SK-N-SH treated with all-trans-retinoic acid at 6 μM for 48 hours (cell line): ENCODE measurements around the gene RAPGEF5.

Experiments
- ATAC-seq: fragments of 200-7000 bp; cut with Tn5 transposase; 3 replicates; pipeline ENCODE4 v1.9.1; 2020; ENCODE audit warnings: mild to moderate bottlenecking, moderate library complexity
- ARNTL ChIP-seq: fragments of 450-650 bp; formaldehyde crosslinking; IDR thresholded peaks from 2 replicates; pipeline ENCODE4 v1.5.0; 2020; ENCODE audit warnings: low read depth, mild to moderate bottlenecking, moderate library complexity, borderline replicate concordance
- CSRNP3 ChIP-seq: fragments of 250-450 bp; sonication (Bioruptor Pico); IDR thresholded peaks from 2 replicates; pipeline ENCODE4 v1.5.1; 2021; ENCODE audit warnings: mild to moderate bottlenecking, moderate library complexity
- ESRRG ChIP-seq: fragments of 250-450 bp; sonication (Bioruptor Pico); IDR thresholded peaks from 2 replicates; pipeline ENCODE4 v1.6.1; 2021; ENCODE audit warnings: mild to moderate bottlenecking
- ISL1 ChIP-seq: fragments of 250-450 bp; sonication (Bioruptor Pico); IDR thresholded peaks from 2 replicates; pipeline ENCODE4 v2.1.2; 2022; ENCODE audit warnings: mild to moderate bottlenecking, moderate library complexity
- OSR1 ChIP-seq: fragments of 250-450 bp; sonication (Bioruptor Pico); IDR thresholded peaks from 2 replicates; pipeline ENCODE4 v1.8.0; 2022; ENCODE audit warnings: moderate library complexity, mild to moderate bottlenecking, inconsistent platforms
- POU6F1 ChIP-seq: fragments of 250-450 bp; sonication (Bioruptor Pico); IDR thresholded peaks from 2 replicates; pipeline ENCODE4 v1.8.0; 2021; ENCODE audit warnings: low read depth, mild to moderate bottlenecking, moderate library complexity, borderline replicate concordance
- PPARA ChIP-seq: fragments of 250-450 bp; sonication (Bioruptor Pico); IDR thresholded peaks from 2 replicates; pipeline ENCODE4 v1.5.0; 2020; ENCODE audit warnings: mild to moderate bottlenecking, borderline replicate concordance
- RARB ChIP-seq: fragments of 250-450 bp; sonication (Bioruptor Pico); IDR thresholded peaks from 2 replicates; pipeline ENCODE4 v1.8.0; 2021; ENCODE audit warnings: mild to moderate bottlenecking, moderate library complexity
- SNAI2 ChIP-seq: fragments of 250-450 bp; sonication (Bioruptor Pico); IDR thresholded peaks from 2 replicates; pipeline ENCODE4 v1.5.0; 2020; ENCODE audit warnings: mild to moderate bottlenecking, moderate library complexity
- TCF4 ChIP-seq: fragments of 250-450 bp; sonication (Bioruptor Pico); IDR thresholded peaks from 2 replicates; pipeline ENCODE4 v1.8.0; 2021; ENCODE audit warnings: mild to moderate bottlenecking, moderate library complexity, borderline replicate concordance
- TOX ChIP-seq: fragments of 250-450 bp; sonication (Bioruptor Pico); IDR thresholded peaks from 2 replicates; pipeline ENCODE4 v1.8.0; 2021; ENCODE audit warnings: mild to moderate bottlenecking, moderate library complexity, borderline replicate concordance
- TSHZ2 ChIP-seq: fragments of 250-450 bp; sonication (Bioruptor Pico); IDR thresholded peaks from 2 replicates; pipeline ENCODE4 v1.5.0; 2020; ENCODE audit warnings: mild to moderate bottlenecking, moderate library complexity
- ZC3H10 ChIP-seq: fragments of 250-450 bp; sonication (Bioruptor Pico); IDR thresholded peaks from 2 replicates; pipeline ENCODE4 v1.5.1; 2021; ENCODE audit warnings: mild to moderate bottlenecking, moderate library complexity
- ZFP30 ChIP-seq: fragments of 450-650 bp; formaldehyde crosslinking; IDR thresholded peaks from 2 replicates; pipeline ENCODE4 v1.5.0; 2022; ENCODE audit warnings: mild to moderate bottlenecking, moderate library complexity
- ZNF565 ChIP-seq: fragments of 450-650 bp; formaldehyde crosslinking; conservative IDR thresholded peaks from 2 replicates; pipeline ENCODE4 v1.5.0; 2020; ENCODE audit warnings: low read depth, mild to moderate bottlenecking, moderate library complexity
- ZNF8 ChIP-seq: fragments of 450-650 bp; formaldehyde crosslinking; IDR thresholded peaks from 2 replicates; pipeline ENCODE4 v1.5.0; 2020; ENCODE audit warnings: mild to moderate bottlenecking, moderate library complexity

RAPGEF5 gene

DNA sequence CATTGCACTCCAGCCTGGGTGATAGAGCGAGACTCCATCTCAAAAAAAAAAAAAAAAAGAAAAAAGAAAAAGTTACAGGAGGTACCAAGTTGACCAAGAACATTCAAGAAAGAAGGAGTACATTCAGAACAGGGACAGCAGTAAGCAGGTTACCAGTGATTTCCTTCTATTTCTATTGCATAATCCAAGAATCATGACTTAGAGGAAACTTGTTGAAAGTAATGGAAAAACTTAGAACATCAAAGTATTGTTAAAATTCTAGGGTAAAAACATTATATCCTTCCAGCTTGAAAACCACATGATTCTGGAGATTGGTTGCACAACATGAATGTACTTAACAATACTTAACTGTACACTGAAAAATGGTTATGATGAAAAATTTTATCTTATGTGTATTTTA, 25.2 kb downstream of the RAPGEF5 start:
- ATAC-seq: no peak
- no peak for TF ChIP-seq SNAI2 (CRISPR knock-in tag)
- TF ChIP-seq ESRRG (CRISPR knock-in tag): no peak
- no peak for TF ChIP-seq ARNTL (CRISPR knock-in tag)

- ATAC-seq: no peak
- TF ChIP-seq ZFP30 (CRISPR knock-in tag) (no peak), PPARA (CRISPR knock-in tag) (no peak), POU6F1 (CRISPR knock-in tag) (no peak), ZC3H10 (CRISPR knock-in tag) (no peak), OSR1 (no peak)
Measured at GRCh38 chr7:22330903-22331302, 26.1 kb downstream of the RAPGEF5 start.

DNA sequence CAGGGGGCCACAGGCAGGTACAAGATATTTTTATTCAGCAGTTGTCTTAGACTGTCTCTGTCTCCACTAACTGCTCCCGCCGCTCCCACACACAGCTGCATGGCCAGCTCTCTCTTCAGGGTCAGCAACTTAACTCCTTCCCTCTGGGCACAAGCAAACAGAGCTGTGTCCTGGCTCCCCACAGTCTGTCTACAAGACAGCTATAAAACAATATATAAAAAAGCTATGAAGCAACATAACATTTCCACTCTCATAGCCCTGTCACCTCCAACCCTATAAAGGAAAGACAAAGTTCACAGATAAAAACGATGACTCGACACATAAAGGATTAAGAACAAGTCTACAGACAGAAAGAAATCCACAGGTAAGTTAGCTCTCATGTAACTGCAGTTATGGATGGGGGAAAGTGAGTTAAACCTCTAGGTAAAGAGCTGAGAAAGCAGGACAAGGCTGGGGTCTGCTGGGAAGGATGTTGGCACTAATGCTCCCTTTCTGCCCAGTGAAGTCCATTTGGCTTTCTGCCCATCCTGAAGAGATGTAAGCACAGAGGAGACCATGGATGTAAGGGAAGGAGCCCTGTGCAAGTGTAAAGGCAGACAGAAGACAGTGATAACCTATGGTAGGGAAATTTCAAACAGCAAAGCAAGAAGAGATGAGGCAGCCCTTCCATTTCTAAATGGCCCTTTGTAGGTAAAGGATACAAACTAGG, 27.0 kb downstream of the RAPGEF5 start:
- ATAC-seq: no peak; the same call in 2 of the 3 replicates
- TF ChIP-seq ISL1 (CRISPR knock-in tag) (no peak), RARB (no peak)

GRCh38 chr7:22326181-22326580, 30.8 kb downstream of the RAPGEF5 start:
- TF ChIP-seq TSHZ2 (CRISPR knock-in tag) (no peak), ISL1 (CRISPR knock-in tag) (no peak), ZNF8 (CRISPR knock-in tag) (no peak), CSRNP3 (CRISPR knock-in tag) (no peak), ESRRG (CRISPR knock-in tag) (no peak)
- ATAC-seq: no peak

DNA sequence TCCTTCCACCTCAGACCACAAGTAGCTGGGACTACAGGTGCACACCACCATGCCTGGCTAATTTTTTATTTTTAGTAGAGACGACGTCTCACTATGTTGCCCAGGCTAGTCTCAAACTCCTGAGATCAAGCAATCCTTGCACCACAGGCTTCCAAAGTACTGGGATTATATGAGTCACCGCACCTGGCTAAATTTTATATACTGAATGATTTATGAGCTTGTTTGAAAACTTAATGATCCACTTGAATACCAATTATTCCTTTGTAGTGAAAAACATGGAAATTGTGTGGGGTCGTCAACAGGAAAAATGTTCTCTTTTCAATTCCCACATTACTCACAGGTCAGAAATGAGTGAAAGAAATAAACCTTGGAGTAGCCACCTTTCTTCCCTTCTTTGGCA, 31.3 kb downstream of the RAPGEF5 start:
- no peak for TF ChIP-seq TOX (CRISPR knock-in tag)
- TF ChIP-seq ZNF565: no peak
- TF ChIP-seq TCF4 (CRISPR knock-in tag): no peak
- TF ChIP-seq POU6F1 (CRISPR knock-in tag): no peak
- TF ChIP-seq, all 23 proteins: peak for 0

GRCh38 chr7:22323714-22324113, 33.2 kb downstream of the RAPGEF5 start:
- no peak for ATAC-seq
- TF ChIP-seq TCF4 (CRISPR knock-in tag) (no peak), ZFP30 (CRISPR knock-in tag) (0 out of 2 replicates have a peak, but pooled peaks have one; percentile 21)

More for the DNA sequence above, 31.3 kb downstream of the RAPGEF5 start:
- ATAC-seq: no peak
